ENCODE measurements around the gene RIOK2.
A peak's percentile ranks its signal among the peaks of the same experiment; 100 is the strongest.
"Not testable (repeated sequence)": the region's sequence is repeated elsewhere in the genome, so short reads cannot be mapped to it uniquely, and the experiment has no call there.

The RIOK2 gene

DNA sequence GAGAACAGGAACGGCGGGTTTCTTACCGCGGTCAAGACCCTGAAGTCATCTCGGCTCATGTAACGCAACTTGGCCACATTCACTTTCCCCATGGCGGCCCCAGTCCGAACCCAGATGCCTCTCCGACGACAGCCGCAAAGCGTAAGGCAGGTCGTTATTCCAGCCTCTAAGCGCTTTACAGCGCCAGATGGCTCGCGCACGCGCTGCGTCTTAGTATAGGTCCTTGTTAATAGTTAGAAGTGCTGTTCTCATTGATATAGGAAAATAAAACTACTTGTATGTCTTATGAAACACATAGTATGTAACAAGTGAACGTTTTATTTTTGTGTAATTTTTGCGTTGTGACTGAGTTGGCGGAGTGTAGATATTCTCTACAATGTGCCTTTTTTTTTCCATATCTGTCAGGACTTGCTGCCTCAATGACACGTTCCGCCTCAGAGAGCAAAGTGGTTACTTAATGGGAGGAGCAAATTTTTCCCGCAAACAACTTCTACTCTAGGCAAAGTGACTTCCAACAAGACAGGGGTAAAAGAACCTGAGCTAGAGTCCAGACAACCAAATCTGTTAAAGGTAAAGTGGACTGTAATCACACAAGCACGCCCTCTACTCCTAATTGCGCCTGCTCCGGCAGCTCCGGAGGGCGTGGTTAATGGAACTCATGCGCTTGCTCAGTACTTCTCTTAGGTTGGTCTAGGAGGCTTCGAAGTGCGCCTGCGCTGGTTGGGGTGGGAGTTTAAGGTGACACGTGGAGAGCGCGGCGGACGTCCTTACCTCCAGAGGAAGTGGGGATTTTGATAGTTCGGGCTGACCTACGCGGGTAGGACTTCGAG is at the start of gene RIOK2:
TSS of gene RIOK2 (minus strand) at position 148 of the 830 bp plus-strand sequence. CDS start at position 92, 56 bp downstream.
- peak; percentile 93 to 97 for DNase-seq

DNA sequence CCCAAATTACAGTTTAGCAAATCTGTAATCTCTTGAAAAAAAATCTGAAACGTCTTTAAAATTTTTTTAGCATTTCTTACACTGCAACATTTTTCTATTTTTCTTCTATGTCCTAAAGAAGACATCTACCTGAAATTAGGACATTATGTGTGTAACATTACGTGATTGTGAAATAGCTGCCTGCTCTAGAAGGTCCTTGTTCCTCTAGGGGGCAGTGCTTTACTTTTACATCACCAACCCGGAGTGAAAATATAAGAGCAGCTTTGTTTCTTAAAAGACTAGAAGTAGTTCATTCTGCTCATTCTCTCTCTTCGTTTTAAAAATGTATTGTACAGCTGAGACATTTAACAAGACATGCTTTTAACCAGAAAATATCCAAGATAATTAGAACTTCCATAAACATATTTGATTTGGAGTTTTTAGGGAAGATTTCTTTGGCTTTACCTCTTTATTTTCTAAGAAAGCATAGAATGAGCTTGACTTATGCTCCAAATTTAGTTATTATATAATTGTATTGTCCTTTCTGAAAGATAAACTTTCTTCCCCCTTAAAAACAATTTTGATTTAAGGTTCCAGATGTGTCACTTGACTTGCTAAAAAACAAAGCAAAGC is 48.1 kb upstream of the RIOK2 start:
- DNase-seq: peak; percentile 28 to 78

DNA sequence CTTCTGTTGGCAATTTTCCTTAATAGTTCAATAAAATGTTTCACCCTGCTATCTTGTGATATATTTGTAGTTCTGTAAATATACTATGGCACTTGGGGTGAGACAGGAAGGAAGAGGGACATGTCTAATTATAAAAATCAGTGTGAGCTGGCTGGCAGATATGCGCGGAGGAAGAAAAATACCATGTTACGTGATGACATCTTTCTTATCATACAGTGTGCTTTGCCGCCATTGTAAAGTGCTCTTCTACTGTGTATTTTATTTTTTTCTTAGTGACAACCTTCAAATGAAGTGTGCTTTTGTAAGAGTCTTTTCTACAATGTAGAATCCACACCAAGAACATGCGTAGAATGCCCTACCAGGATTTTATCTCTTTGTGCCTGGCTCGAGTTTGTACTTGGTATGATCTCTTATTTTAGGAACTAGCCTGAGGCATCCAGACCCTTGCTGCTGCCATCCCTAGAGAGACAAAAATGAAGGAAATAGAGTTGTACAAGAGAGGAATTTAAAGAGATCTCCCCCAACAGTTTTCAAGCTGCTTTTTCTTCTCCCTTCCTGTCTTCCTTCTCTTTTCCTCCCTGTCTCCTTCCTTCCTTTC is 46.7 kb upstream of the RIOK2 start:
- no peak for DNase-seq

DNA sequence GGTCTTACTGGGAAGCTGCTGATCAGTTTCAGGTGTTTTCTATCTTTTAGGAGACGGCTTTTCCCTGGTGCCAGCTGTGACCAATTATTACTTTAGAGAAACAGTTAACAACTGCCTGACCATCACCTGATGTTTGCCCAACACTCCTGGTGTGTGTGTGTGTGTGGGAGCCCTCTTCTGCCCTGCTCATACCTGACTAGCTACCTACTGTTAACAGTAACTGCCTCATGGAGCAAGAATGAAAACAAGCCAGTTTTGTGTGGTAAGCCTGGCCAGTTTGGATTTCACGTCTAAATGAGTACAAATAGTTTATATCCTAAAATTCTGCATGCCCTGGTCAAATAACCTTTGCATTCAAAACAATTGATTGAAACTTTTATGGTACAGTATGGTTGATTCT is 46.1 kb upstream of the RIOK2 start:
- DNase-seq: no peak

DNA sequence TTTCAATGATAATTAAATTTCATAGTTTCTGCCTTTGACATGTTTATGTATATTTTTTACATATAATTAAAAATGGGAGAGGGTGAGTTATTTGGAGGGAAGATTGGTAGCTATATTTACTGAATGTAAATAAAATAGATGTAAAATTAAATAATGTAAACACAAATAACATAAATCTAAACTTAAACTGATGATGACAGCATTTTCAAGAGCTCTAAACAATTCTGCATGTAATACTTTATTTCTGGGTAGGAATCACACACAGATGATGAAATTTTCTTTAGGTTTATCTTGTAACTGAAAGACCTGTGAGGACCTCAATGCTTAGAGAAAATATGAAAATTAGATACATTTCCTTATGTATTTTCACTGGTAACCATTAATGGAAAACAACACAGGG is 42.2 kb upstream of the RIOK2 start:
- no peak for DNase-seq

DNA sequence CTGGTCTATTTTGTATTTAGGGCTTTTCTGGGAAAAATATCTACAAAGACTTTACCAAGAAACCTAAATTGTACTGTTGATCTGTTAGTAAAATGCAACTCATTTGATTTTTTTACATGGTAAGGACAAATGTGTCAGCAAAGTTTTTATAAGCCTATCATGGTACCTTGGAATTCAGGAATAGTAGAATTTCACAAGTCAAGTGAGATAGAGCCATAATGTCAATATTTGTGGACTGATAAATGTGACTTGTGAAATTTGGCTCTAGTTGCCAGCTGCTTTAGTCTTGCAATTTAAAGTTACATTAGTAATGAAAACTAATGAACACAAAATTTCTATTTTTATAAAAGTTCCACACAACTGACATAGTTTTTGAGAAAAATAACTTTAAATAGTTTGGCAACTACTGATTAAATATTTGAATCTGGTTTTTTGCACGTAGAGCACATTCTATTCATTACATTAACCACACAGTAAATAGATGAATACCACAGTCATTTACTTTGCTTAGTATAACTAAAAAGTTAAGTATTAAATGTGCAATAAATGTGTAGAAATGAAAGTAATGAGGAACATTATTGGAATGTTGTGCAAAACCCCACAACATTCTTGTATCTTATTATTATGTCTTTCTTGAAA is 41.2 kb upstream of the RIOK2 start:
- no peak for DNase-seq

DNA sequence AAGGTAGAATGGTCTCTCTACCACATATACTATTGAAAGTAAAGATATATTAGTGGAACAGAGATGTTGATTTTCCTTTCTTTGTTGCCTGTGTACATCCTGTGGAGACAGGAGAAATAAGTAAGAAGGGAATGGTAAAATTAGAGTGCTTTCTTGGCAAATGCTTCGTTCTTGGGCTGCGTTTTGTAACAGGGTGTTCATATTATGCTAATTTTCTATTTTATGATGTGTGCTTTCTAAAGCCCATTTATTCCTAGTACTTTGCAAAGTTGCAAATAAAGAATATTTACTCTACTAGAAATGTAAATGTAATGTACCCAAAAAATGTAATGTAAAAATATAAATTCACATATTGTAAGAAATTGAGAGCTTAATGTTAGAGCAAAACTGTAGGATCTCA is 40.5 kb upstream of the RIOK2 start:
- no peak for DNase-seq

DNA sequence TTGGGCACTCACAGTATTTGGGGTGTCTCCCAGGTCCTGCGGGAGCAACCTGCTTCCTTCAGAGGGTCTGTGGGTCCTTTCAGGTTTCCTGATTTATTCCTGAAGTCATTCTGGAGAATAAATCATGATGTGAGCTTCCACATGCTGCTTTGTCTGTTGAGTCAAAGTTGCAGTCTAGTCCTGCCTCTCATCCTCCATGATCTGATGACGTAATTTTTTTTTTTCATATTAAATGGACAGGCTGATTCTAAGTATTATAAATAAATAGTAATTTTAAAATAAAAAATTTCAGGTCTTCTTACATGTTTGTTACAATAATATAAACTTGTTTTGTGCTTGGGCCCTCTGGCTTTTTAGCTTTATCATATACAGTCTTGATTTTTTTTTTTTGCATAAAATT is 26.3 kb upstream of the RIOK2 start:
- DNase-seq: no peak

DNA sequence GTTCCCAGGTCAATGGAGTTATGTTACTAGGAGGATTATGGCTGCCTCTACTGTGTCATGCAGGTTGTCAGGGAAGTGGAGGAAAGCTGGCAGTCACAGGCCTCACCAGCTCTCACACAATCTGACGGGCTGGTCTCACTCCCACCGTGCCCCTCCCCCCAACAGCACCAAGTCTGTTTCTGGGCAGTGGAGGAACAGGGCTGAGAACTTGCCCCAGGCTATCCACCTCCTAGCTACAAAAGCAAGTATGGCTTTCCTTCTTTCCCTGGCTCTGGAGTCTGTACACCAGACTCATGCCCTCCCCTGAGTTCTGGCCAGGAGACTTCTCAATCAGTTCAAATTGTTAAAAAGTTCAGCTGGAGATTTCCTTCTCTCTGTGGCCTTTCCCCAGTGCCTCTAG is 25.7 kb upstream of the RIOK2 start:
- DNase-seq: no peak

DNA sequence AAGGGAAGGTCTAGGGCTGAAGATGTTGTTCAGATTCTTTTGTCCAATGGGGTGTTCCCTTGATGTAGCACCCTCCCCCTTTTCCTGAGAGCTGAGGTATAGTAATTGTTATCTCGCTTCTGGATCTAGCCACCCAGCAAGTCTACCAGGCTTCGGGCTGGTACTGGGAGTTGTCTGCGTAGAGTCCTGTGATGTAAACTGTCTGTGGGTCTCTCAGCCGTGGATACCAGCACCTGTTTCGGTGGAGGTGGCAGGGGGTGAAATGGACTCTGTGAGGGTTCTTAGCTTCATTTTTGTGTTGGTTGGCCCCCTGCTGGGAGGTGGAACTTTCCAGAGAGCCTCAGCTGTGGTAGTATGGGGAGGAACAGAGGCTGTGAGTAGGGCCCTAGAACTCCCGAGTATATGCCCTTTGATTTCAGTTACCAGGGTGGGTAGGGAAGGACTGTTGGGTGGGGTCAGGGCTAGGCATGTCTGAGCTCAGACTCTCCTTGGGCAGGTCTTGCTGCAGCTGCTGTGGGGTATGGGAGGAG is 25.2 kb upstream of the RIOK2 start:
- no peak for DNase-seq

DNA sequence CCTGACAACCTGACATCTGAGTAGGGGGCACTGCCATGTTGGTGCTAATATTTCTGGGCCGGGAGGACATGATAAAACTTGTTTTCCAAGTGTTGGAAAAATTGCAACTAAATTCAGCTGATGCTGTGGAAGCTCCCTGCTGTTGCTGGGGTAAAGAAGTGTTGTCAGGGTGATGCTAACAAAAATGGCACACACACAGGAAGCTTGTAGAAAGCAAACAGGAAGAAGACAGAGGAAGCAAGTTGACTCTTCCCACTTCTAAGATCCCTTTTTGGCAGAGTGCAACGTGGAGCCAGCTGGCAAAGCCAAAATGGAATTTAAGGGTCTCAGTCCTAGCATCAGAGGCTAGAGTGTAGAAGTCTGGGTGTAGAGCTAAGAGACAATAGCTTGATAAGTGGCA is 11.3 kb upstream of the RIOK2 start:
- no peak for DNase-seq

DNA sequence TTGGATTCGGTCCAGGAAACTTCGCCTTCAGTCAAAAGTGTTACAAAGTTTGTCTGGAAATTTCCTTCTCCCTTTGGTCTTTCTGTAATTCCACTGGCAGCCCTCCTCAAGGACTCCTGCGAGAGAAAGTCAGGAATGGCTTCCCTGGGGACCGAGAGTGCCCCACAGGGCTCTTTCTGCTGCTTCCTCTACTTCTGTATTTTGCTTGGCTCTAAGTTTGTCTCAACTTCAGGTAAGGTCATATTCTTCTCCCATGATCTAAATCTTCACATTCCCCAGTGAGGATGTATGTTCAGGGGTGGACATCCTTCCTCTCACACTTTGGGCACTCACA is 10.3 kb upstream of the RIOK2 start:
- DNase-seq: no peak

DNA sequence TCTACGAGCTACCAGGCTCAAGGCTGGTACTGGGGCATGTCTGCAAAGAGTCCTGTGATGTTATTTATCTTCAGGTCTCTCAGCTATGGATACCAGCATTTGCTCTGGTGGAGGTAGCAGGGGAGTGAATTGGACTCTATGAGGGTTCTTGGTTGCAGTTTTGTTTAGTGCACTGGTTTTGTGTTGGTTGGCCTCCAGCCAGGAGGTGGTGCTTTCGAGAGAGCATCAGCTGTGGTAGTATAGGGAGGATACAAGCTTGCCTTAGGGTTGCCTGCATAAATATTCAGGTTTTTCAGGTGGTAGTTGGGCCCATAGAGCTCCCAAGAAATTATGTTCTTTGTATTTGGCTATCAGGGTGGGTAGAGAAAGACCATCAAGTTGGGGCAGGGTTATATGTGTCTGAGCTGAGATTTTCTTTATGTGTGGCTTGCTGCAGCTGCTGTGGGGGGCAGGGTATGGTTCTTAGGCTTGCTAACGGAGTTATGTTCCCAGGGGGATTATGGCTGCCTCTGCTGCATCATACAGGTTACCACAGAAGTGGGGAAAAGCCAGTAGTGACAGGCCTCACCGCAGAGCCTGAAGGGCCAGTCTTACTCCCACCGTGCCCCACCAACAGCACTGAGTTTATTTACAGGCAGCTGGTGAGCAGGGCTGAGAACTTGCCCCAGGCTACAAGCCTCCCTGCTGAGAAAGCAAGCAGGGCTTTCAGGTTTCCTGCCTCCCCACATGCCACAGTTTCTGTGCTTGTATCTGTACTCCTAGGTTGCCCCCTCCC is 9.7 kb upstream of the RIOK2 start:
- DNase-seq: no peak

DNA sequence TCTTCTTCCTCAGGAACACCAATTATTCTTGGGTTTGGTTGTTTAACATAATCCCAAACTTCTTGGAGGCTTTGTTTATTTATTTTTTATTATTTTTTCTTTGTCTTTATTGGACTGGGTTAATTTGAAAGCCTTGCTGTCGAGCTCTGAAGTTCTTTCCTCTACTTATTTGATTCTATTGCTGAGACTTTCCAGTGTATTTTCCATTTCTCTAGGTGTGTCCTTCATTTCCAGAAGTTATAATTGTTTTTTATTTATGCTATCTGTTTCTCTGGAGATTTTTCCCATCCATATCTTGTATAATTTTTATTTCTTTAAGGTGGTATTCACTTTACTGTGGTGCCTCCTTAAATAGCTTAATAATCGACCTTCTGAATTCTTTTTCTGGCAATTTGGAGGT is 8.8 kb upstream of the RIOK2 start:
- DNase-seq: no peak

DNA sequence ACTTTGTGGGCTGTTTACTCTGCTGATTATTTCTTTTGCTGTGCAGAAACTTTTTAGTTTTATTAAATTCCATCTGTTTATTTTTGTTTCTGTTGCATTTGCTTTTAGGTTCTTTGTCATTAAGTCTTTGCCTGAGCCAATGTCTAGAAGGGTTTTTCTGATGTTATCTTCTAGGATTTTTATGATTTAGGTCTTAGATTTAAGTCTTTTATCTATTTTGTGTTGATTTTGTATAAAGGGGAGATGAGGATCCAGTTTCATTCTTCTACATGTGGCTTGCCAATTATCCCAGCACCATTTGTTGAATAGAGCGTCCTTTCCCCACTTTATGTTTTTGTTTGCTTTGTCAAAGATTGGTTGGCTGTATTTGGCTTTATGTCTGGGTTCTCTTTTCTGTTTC is 6.5 kb upstream of the RIOK2 start:
- DNase-seq: not testable (repeated sequence)

DNA sequence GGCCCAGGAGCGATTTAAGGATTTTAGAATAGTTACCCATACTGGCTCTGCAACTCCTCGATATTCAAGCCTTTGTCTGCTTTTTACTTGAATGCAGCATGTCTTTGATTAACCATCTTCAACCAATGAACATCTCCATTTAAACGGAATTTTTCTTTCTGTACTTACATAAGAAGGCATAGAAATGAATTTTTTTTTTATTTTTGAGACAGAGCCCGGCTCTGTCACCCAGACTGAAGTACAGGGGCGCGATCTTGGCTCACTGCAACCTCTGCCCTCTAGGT is 825 bp upstream of the RIOK2 start:
- no peak for DNase-seq

DNA sequence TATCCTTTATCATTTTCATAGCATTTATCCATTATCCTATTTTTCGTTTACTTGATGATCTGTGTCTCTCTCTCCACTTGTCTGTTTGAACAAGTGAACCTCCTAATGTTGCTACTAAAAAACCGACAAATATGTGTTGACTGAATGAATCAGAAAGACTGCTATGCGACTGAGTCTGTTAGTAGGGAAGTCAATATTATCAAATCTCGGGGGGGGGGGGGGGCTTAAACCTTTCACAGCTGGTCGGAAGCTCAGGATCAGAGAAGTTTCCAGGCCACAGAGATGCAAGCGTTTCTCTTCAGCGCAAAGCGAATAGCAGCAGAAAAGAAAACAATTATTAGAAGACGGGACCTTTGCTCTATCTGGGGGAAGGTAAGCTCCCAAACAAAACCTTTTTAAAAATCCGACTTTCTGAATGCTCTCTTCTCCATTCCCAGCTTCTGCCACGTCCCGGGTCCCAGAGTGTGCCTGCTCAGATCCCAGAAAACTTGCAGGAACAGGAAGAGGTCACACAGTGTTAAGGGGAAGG is 412 bp downstream of the RIOK2 start:
- DNase-seq: no peak

DNA sequence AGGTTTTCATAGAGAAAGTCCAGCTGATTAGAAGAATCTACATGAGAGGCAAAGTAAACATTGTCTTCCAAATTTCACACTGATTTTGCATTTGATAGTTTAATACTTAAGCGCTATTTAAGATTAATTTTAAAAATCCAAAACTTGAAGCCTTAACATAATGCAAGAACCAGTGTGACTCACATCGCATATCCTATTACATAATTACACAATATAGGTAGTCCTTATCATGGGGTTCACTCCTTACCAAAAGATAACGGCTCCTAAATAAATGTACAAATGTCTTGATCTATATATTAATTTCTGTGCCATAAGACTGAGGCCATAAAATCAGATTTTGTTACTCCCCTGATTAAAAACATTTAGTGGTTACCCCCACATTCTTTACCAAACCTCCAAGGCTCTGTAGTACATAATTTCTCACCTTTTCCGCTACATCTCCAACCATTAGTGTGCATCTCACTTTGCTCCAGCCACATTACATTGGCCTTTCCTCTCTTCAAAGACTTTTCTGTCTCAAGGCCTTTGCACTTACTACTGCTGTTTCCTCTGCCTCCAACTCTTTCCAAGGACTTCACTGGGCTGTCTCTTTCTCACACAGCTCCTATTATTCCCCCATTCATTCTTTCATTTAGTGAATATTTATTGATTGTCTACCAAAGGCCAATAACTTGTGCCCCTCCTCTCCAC is 1.0 kb downstream of the RIOK2 start:
- no peak for DNase-seq

DNA sequence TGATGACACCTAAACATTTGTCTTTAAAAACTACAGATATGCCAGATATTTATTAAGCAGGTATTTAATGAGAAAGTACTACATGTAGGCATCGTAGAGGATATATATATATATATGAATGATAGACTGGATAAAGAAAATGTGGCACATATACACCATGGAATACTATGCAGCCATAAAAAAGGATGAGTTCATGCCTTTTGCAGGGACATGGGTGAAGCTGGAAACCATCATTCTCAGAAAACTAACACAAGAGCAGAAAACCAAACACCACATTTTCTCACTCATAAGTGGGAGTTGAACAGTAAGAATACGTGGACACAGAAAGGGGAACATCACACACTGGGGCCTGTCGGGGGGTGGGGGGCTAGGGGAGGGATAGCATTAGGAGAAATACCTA is 3.6 kb downstream of the RIOK2 start:
- not testable (repeated sequence) for DNase-seq

DNA sequence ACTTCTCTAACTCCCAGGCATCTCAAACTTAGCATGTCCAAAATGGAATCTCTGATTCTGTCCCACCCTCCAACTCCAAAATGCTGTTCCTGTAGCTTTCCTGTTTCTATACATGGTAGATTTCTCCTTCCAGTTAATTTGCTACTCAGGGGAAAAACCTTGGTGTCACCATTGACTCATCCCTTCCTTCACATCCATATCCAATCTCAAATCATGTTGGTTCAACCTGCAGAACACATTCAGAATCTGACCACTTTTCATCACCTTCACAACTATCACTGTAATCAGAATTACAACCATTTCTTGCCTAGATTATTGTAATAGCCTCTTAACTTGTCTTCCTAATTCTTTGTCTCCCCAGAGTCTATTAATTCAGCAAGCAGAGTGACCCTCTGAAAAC is 10.8 kb downstream of the RIOK2 start:
- DNase-seq: no peak

DNA sequence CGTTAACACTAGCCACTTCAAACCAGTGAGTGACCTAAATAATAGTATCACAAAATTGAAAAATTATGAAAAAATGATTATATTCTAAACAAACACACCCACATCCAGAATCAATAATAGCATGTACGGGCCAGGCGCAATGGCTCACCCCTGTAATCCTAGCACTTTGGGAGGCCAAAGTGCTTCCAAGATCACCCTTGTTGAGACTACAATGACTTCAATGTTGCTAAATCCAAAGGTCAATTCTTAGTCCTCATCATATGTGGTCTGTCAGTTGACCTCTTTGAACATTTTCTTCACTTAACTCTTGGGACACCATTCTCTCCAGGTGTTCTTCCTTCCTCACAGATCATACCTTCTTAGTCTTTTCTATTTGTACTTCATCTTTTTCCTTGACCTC is 11.3 kb downstream of the RIOK2 start:
- DNase-seq: no peak

DNA sequence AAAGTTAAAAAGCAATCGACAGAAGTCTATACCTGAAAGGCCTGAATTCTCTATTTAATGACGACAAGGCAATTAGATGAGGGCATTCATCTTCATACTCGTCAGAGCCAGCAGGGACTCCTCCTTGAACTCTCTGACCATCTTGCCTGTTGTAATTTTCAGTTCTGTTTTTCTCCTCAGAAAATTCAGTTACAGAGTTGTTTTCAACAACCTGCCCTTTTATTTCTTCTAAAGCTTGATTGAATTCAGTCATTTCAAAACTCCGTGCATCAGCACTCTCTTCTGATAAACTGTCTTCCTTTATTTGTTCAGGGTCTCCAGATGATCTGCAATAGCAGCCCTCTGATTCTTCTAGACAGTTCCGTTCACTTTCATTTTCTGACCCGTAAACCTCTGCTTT is 15.6 kb downstream of the RIOK2 start:
- no peak for DNase-seq

All from SHP77 (cell line).